ENCODE data around the gene WNT7B.
A peak's percentile ranks its signal among the peaks of the same experiment; 100 is the strongest.

The WNT7B gene

DNA sequence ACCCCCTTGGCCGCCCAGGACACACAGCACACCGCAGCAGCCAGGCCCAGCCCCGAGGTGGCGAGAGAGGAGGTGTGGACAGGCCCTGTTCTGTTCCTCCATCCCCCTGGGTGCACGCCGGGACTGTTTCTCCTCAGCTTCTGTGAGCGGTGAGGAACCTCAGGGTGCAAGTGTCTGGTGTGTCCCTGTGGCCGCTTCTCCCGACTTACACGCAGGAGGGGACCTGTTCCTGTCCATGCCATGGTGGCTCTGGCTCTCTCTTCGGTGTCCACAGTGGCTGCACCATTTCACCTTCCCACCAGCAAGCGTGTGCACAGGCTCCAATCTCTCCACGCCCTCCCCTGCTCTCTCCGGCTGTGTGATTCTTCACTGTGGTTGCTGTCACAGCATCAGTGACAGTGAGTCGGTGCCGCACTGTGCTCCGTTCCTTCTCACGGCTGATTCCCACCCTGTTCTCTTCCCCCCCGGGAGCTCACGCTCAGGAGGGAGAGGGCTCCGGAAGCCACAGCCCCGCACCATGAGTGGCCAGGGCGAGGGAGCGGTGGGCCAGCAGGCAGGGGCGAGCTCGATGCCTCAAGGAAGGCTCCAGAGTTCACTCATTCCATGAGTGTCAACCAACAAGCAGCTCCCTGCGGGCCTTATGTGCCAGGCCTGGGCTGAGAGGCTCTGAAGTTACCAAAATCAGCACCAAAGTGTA lies 18.6 kb upstream of the WNT7B start:
- H2BK12ac ChIP-seq (ENCODE audit: low read length), result peak overlapping the region; percentile 75
- no peak overlapping the region for H4K91ac ChIP-seq (ENCODE audit: low read depth, low read length, poor library complexity)
- no peak overlapping the region for H2BK120ac ChIP-seq (ENCODE audit: low read depth, low read length)
- H3K18ac ChIP-seq (ENCODE audit: low read length), result peak overlapping the region; percentile 71
- peak overlapping the region; percentile 49 for H3K14ac ChIP-seq (ENCODE audit: low read length)
- H3K36me3 ChIP-seq (replicated peaks in 1 of 2; ENCODE audit: control insufficient read depth in 2 of 2, insufficient read depth in 2 of 2, low read length in 2 of 2), result no peaks in the 10 kb centered on the region
- no peaks in the 10 kb centered on the region for H3K9me3 ChIP-seq (replicated peaks in 1 of 2; ENCODE audit: control insufficient read depth in 2 of 2, insufficient read depth in 1 of 2, low read depth in 1 of 2, low read length in 2 of 2)
- no CpG with 5 or more reads among the region's 27 CpGs for whole genome bisulfite sequencing, 2 donors (ENCODE audit: extremely low coverage in 2 of 2, insufficient read length in 2 of 2, insufficient replicate concordance in 1 of 2)
- peak overlapping the region; percentile 81 for H2BK15ac ChIP-seq (ENCODE audit: low read length)
- peaks cover 4% of the 10 kb centered on the region for H3K79me1 ChIP-seq (ENCODE audit: low read depth, low read length)
- H3K27ac ChIP-seq (replicated peaks; ENCODE audit: low read length), result no peak overlapping the region
- peak overlapping the region; percentile 34 for H3K23ac ChIP-seq (ENCODE audit: low read depth, low read length, poor library complexity)
- no peak overlapping the region for H4K8ac ChIP-seq (ENCODE audit: low read depth, low read length)
- H2BK5ac ChIP-seq (ENCODE audit: low read length), result peak overlapping the region; percentile 35
- peaks cover 0 to 37% (median 14%) of the 10 kb centered on the region in 3 experiments for H3K27me3 ChIP-seq (ENCODE audit: control insufficient read depth in 3 of 3, insufficient read depth in 3 of 3, low read depth in 1 of 3, low read length in 3 of 3)
- H3K9ac ChIP-seq (ENCODE audit: low read depth, low read length, poor library complexity), result peak overlapping the region; percentile 79
- DNase-seq (ENCODE audit: low spot score), result no peak
- H3K4ac ChIP-seq (ENCODE audit: low read length), result no peak overlapping the region
- peak overlapping the region; percentile 90 for H2AK5ac ChIP-seq (ENCODE audit: low read depth, low read length)
- no peak overlapping the region for H3K4me2 ChIP-seq (ENCODE audit: insufficient read depth, low read length, poor library complexity, severe bottlenecking)
- H3K4me3 ChIP-seq (ENCODE audit: low read length in 2 of 2), result peak overlapping the region in 1 of 2 donors; percentile 12
- no peak overlapping the region for H2AFZ ChIP-seq (ENCODE audit: low read length)
- H3K4me1 ChIP-seq (ENCODE audit: control insufficient read depth in 2 of 2, insufficient read depth in 1 of 2, low read depth in 1 of 2, low read length in 2 of 2), result peaks cover 2 to 9% of the 10 kb centered on the region in 2 donors

GRCh38 chr22:45994491-45995404 lies 17.8 kb upstream of the WNT7B start:
- Histone ChIP-seq H3K4ac (ENCODE audit: low read length) (peak overlapping the region; percentile 47), H4K8ac (ENCODE audit: low read depth, low read length) (no peak overlapping the region), H3K9me3 (replicated peaks in 1 of 2; ENCODE audit: control insufficient read depth in 2 of 2, insufficient read depth in 1 of 2, low read depth in 1 of 2, low read length in 2 of 2) (no peaks in the 10 kb centered on the region), H3K36me3 (replicated peaks in 1 of 2; ENCODE audit: control insufficient read depth in 2 of 2, insufficient read depth in 2 of 2, low read length in 2 of 2) (no peaks in the 10 kb centered on the region), H3K79me1 (ENCODE audit: low read depth, low read length) (peaks cover 2% of the 10 kb centered on the region), H2AFZ (ENCODE audit: low read length) (no peak overlapping the region), H3K14ac (ENCODE audit: low read length) (peak overlapping the region; percentile 32), H3K4me1 (ENCODE audit: control insufficient read depth in 2 of 2, insufficient read depth in 1 of 2, low read depth in 1 of 2, low read length in 2 of 2) (peaks cover 2 to 9% of the 10 kb centered on the region in 2 donors), H3K4me2 (ENCODE audit: insufficient read depth, low read length, poor library complexity, severe bottlenecking) (no peak overlapping the region), H2AK5ac (ENCODE audit: low read depth, low read length) (peak overlapping the region; percentile 92), H3K9ac (ENCODE audit: low read depth, low read length, poor library complexity) (no peak overlapping the region), H3K4me3 (ENCODE audit: low read length in 2 of 2) (no peak overlapping the region), H3K23ac (ENCODE audit: low read depth, low read length, poor library complexity) (no peak overlapping the region), H2BK120ac (ENCODE audit: low read depth, low read length) (no peak overlapping the region), H2BK12ac (ENCODE audit: low read length) (peak overlapping the region; percentile 53), H2BK15ac (ENCODE audit: low read length) (no peak overlapping the region), H4K91ac (ENCODE audit: low read depth, low read length, poor library complexity) (no peak overlapping the region), H3K27me3 (ENCODE audit: control insufficient read depth in 3 of 3, insufficient read depth in 3 of 3, low read depth in 1 of 3, low read length in 3 of 3) (peaks cover 0 to 38% (median 8%) of the 10 kb centered on the region in 3 experiments), H3K18ac (ENCODE audit: low read length) (peak overlapping the region; percentile 69), H3K27ac (replicated peaks; ENCODE audit: low read length) (no peak overlapping the region), H2BK5ac (ENCODE audit: low read length) (peak overlapping the region; percentile 73)
- DNase-seq (ENCODE audit: low spot score), result peak; percentile 71
- no CpG with 5 or more reads among the region's 27 CpGs for WGBS, 2 donors (ENCODE audit: extremely low coverage in 2 of 2, insufficient read length in 2 of 2, insufficient replicate concordance in 1 of 2)

GRCh38 chr22:45993841-45994240 lies 16.9 kb upstream of the WNT7B start:
- H2BK5ac ChIP-seq (ENCODE audit: low read length), result no peak overlapping the region
- no peak overlapping the region for H2AK5ac ChIP-seq (ENCODE audit: low read depth, low read length)
- no peak overlapping the region for H4K8ac ChIP-seq (ENCODE audit: low read depth, low read length)
- DNase-seq (ENCODE audit: low spot score), result no peak
- H3K27ac ChIP-seq (replicated peaks; ENCODE audit: low read length), result no peak overlapping the region
- H2BK12ac ChIP-seq (ENCODE audit: low read length), result no peak overlapping the region
- H3K14ac ChIP-seq (ENCODE audit: low read length), result no peak overlapping the region
- no peak overlapping the region for H3K4me3 ChIP-seq (ENCODE audit: low read length in 2 of 2)
- H2AFZ ChIP-seq (ENCODE audit: low read length), result no peak overlapping the region
- no peak overlapping the region for H3K23ac ChIP-seq (ENCODE audit: low read depth, low read length, poor library complexity)
- peaks cover 0 to 43% (median 7%) of the 10 kb centered on the region in 3 experiments for H3K27me3 ChIP-seq (ENCODE audit: control insufficient read depth in 3 of 3, insufficient read depth in 3 of 3, low read depth in 1 of 3, low read length in 3 of 3)
- H3K4me2 ChIP-seq (ENCODE audit: insufficient read depth, low read length, poor library complexity, severe bottlenecking), result no peak overlapping the region
- no peak overlapping the region for H4K91ac ChIP-seq (ENCODE audit: low read depth, low read length, poor library complexity)
- peaks cover 2 to 9% of the 10 kb centered on the region in 2 donors for H3K4me1 ChIP-seq (ENCODE audit: control insufficient read depth in 2 of 2, insufficient read depth in 1 of 2, low read depth in 1 of 2, low read length in 2 of 2)
- no peak overlapping the region for H3K9ac ChIP-seq (ENCODE audit: low read depth, low read length, poor library complexity)
- H3K9me3 ChIP-seq (replicated peaks in 1 of 2; ENCODE audit: control insufficient read depth in 2 of 2, insufficient read depth in 1 of 2, low read depth in 1 of 2, low read length in 2 of 2), result no peaks in the 10 kb centered on the region
- H3K18ac ChIP-seq (ENCODE audit: low read length), result no peak overlapping the region
- H3K4ac ChIP-seq (ENCODE audit: low read length), result no peak overlapping the region
- peaks cover 2% of the 10 kb centered on the region for H3K79me1 ChIP-seq (ENCODE audit: low read depth, low read length)
- no peak overlapping the region for H2BK15ac ChIP-seq (ENCODE audit: low read length)
- H3K36me3 ChIP-seq (replicated peaks in 1 of 2; ENCODE audit: control insufficient read depth in 2 of 2, insufficient read depth in 2 of 2, low read length in 2 of 2), result no peaks in the 10 kb centered on the region
- no peak overlapping the region for H2BK120ac ChIP-seq (ENCODE audit: low read depth, low read length)
- 100% methylated on average over 1 of the region's 2 CpGs; no CpG with 5 or more reads in 1 of the 2 donors for WGBS, 2 donors (ENCODE audit: extremely low coverage in 2 of 2, insufficient read length in 2 of 2, insufficient replicate concordance in 1 of 2)

All from neuronal stem cell (in vitro differentiated cells).